ENCODE measurements around the gene LDOC1. TPM values are rescaled to one million over a fixed set of nuclear protein-coding genes. Genes with fewer than 3 reads are reported as not detected.

LDOC1 gene
- total and polyA plus RNA-seq, 2 of the 8 experiments (the other 6 are each of a cell fraction or from before 2014, with no cell fraction given) = 19.1 to 52.4 TPM

DNA sequence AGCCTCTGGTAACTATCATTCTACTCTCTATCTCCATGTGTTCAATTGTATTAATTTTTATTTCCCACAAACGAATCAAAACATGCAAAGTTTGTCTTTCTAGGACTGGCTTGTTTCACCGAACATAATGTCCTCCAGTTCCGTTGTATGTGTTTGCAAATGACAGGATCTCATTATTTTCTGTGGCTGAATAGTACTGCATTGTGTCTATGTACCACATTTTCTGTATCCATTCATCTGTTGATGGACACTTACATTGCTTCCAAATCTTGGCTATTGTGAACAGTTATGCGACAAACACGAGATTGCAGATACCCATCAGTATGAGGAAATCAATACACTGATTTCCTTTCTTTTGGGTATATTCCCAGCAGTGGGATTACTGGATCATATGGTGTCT, 8.4 kb upstream of the LDOC1 start:
- no peaks in the 10 kb centered on the region for H3K27me3 ChIP-seq (replicated peaks in 1 of 4; ENCODE audit: control insufficient read depth in 3 of 4, extremely low read depth in 1 of 4, insufficient read depth in 3 of 4, low read length in 3 of 4)
- no peak for TF ChIP-seq ASH2L (IDR thresholded peaks at IDR 0.05; ENCODE audit: low read length)
- TF ChIP-seq RBBP5 (IDR thresholded peaks at IDR 0.05; ENCODE audit: borderline replicate concordance, low read depth, low read length) = no peak
- TF ChIP-seq RNF2 (IDR thresholded peaks at IDR 0.05; ENCODE audit: borderline replicate concordance, low read depth, low read length, missing control alignments, poor library complexity, severe bottlenecking) = no peak
- TF ChIP-seq, protein P1, sequence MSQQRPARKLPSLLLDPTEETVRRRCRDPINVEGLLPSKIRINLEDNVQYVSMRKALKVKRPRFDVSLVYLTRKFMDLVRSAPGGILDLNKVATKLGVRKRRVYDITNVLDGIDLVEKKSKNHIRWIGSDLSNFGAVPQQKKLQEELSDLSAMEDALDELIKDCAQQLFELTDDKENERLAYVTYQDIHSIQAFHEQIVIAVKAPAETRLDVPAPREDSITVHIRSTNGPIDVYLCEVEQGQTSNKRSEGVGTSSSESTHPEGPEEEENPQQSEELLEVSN (IDR thresholded peaks at IDR 0.05) = no peak
- TF ChIP-seq SIRT6 (IDR thresholded peaks at IDR 0.05; ENCODE audit: low read length) = no peak
- no peak for TF ChIP-seq FOSL1 (IDR thresholded peaks at IDR 0.05; ENCODE audit: insufficient read depth, low read depth, low read length)
- no peak for TF ChIP-seq KDM4A (IDR thresholded peaks at IDR 0.05; ENCODE audit: low read depth, low read length, severe bottlenecking)
- no peak for TF ChIP-seq KDM5A (IDR thresholded peaks at IDR 0.05; ENCODE audit: low read length)
- no peak for TF ChIP-seq POLR2AphosphoS5 (IDR thresholded peaks at IDR 0.05; ENCODE audit: low read depth, low read length)
- TF ChIP-seq, protein P2, sequence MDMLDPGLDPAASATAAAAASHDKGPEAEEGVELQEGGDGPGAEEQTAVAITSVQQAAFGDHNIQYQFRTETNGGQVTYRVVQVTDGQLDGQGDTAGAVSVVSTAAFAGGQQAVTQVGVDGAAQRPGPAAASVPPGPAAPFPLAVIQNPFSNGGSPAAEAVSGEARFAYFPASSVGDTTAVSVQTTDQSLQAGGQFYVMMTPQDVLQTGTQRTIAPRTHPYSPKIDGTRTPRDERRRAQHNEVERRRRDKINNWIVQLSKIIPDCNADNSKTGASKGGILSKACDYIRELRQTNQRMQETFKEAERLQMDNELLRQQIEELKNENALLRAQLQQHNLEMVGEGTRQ (IDR thresholded peaks at IDR 0.05; ENCODE audit: low read length) = no peak
- TF ChIP-seq CHD1 (IDR thresholded peaks at IDR 0.05; ENCODE audit: low read depth, low read length) = no peak
- TF ChIP-seq, protein P3, sequence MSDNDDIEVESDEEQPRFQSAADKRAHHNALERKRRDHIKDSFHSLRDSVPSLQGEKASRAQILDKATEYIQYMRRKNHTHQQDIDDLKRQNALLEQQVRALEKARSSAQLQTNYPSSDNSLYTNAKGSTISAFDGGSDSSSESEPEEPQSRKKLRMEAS (IDR thresholded peaks at IDR 0.05) = no peak

More for the DNA sequence above, 8.4 kb upstream of the LDOC1 start:
- Histone ChIP-seq H2BK5ac (ENCODE audit: low read depth, low read length) (no peak overlapping the region), H3K14ac (ENCODE audit: insufficient read length) (no peak overlapping the region), H4K8ac (ENCODE audit: extremely low read depth, insufficient read depth, low read length) (no peak overlapping the region), H3K79me1 (ENCODE audit: low read depth, low read length) (no peaks in the 10 kb centered on the region), H4K20me1 (replicated peaks in 1 of 2; ENCODE audit: control insufficient read depth in 1 of 2, insufficient read depth in 2 of 2, low read length in 2 of 2) (no peaks in the 10 kb centered on the region), H2AK5ac (ENCODE audit: low read depth, low read length) (no peak overlapping the region), H3K27ac (ENCODE audit: low read depth, low read length) (no peak overlapping the region), H3K36me3 (ENCODE audit: control insufficient read depth in 2 of 4, insufficient read depth in 4 of 4, low read length in 3 of 4) (no peaks in the 10 kb centered on the region), H3K9ac (replicated peaks in 1 of 4; ENCODE audit: extremely low read depth in 1 of 4, low read depth in 3 of 4, low read length in 3 of 4) (no peak overlapping the region), H4K5ac (ENCODE audit: insufficient read length, low read depth, low read length) (no peak overlapping the region), H3K23ac (ENCODE audit: insufficient read length) (no peak overlapping the region), H4K91ac (replicated peaks; ENCODE audit: insufficient read length, low read length) (no peak overlapping the region), H2AFZ (ENCODE audit: low read length) (no peak overlapping the region), H2BK12ac (ENCODE audit: low read depth, low read length) (no peak overlapping the region), H3K4me1 (replicated peaks in 1 of 4; ENCODE audit: control insufficient read depth in 3 of 4, insufficient read depth in 4 of 4, low read length in 3 of 4) (no peaks in the 10 kb centered on the region), H3K9me3 (ENCODE audit: insufficient read depth in 2 of 2, low read depth in 1 of 2, low read length in 1 of 2) (peaks cover 0 to 5% of the 10 kb centered on the region in 2 experiments; a peak in 1 of 4 replicates), H3K56ac (replicated peaks; ENCODE audit: insufficient read length, low read depth, low read length) (no peak overlapping the region), H3K18ac (ENCODE audit: extremely low read depth, low read length) (no peak overlapping the region), H3K4me2 (ENCODE audit: insufficient read depth in 1 of 2, low read depth in 2 of 2, low read length in 2 of 2) (no peak overlapping the region), H2BK15ac (ENCODE audit: low read length) (no peak overlapping the region), H2BK20ac (ENCODE audit: low read length) (no peak overlapping the region), H3K23me2 (ENCODE audit: low read depth, low read length) (no peaks in the 10 kb centered on the region), H3K4me3 (ENCODE audit: extremely low read depth in 1 of 4, insufficient read depth in 2 of 4, low read depth in 3 of 4, low read length in 4 of 4) (no peak overlapping the region), H3K4ac (replicated peaks; ENCODE audit: insufficient read length, low read depth, low read length) (no peak overlapping the region), H2BK120ac (replicated peaks; ENCODE audit: low read depth, low read length) (no peak overlapping the region), H3K79me2 (ENCODE audit: control insufficient read depth in 1 of 2, insufficient read depth in 2 of 2, low read length in 2 of 2) (no peaks in the 10 kb centered on the region)
- DNase-seq (ENCODE audit: low read depth in 1 of 2, low spot score in 2 of 2) (no peak), FAIRE-seq (no peak)
- CTCF ChIA-PET (ENCODE audit: partially characterized antibody) = no interaction called here
- 97% methylated on average over 5 of the region's 5 CpGs; no CpG with 5 or more reads in 1 of the 2 experiments for WGBS, 2 experiments (ENCODE audit: extremely low coverage in 1 of 2, insufficient coverage in 1 of 2, insufficient read length in 1 of 2, insufficient replicate concordance in 2 of 2, low coverage in 1 of 2, low lambda C conversion rate in 2 of 2, missing lambda C conversion rate in 1 of 2)
- POLR2A ChIA-PET (ENCODE audit: partially characterized antibody) = no interaction called here

Measured in H1 (cell line).